ENCODE data around the gene LPCAT4.
A peak's percentile ranks its signal among the peaks of the same experiment; 100 is the strongest.

The LPCAT4 gene

DNA sequence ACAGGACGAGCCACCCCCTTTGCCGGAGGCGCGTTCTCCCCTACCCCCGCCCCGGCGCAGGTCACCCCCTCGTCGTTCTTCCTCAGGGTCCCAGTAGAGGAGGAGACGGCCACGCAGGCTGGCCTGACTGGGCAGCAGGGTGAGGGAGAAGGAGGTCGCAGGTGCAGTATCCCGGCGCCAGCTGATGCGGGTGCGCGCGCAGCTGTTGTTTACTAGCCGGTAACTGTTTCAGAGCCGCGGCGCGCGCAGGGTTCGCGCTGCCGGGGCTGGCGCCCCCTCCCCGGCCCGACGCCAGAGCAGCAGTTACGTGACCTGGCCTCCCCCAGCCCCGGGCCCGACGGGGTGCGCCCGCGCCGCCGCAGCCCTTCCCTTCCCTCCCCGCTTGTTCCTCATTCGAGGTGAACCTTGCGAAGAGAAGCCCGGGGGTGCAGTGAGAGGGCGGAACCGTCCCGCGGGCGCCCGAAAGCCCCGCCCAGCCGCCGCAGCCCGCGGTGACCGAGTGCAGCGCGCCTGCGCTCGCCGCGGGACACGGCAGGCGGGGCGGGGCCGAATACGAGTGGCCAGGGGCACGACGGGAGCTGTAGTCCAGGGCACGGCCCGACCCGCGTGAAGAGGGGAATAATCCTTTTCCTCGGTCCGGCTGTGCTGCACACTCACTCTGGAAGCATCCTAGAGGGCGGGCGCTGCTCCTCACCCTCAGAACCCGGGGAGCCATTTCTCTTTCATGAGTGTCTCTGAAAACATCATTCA, 29.3 kb downstream of the LPCAT4 start, which contains the start of gene SLC12A6:
TSS of gene SLC12A6 (minus strand) at position 225 of the 750 bp plus-strand sequence. CDS start 1,101 bp downstream, outside the sequence.
- peak within 1 kb of the TSS; percentile 83 for H3K4me3 ChIP-seq (ENCODE audit: low read depth, low read length)
- TF ChIP-seq, protein P1, sequence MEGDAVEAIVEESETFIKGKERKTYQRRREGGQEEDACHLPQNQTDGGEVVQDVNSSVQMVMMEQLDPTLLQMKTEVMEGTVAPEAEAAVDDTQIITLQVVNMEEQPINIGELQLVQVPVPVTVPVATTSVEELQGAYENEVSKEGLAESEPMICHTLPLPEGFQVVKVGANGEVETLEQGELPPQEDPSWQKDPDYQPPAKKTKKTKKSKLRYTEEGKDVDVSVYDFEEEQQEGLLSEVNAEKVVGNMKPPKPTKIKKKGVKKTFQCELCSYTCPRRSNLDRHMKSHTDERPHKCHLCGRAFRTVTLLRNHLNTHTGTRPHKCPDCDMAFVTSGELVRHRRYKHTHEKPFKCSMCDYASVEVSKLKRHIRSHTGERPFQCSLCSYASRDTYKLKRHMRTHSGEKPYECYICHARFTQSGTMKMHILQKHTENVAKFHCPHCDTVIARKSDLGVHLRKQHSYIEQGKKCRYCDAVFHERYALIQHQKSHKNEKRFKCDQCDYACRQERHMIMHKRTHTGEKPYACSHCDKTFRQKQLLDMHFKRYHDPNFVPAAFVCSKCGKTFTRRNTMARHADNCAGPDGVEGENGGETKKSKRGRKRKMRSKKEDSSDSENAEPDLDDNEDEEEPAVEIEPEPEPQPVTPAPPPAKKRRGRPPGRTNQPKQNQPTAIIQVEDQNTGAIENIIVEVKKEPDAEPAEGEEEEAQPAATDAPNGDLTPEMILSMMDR (IDR thresholded peaks at IDR 0.05; ENCODE audit: borderline replicate concordance, insufficient read depth, low read depth, low read length) = no peak

DNA sequence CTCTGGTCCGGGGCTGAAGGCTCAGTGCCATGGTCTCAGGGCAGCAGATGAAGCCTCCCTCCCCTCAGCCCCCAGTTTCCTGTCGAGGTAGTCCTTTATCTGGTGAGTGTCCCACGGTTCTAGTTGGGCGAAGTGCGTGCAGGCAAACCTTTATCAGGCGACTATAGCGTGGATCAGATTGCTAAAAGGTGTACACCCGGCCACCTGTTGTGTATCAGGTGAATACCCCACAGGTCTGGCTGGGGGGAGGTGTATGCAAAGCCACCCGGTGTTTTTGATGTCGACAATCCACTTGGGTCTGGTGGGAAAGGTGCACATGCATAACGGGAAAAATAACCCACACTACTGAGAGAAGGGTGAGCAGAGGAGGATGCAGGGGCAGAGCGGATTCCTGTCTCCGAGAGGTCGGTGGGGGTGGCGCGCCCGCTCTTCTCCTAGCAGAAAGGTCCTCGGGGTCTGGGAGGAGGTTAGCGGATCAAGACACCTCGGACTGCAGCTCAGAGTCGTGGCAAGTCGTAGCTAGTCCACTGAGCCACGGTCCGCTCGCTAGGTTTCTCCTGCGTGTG, 29.9 kb downstream of the LPCAT4 start:
- H3K4me3 ChIP-seq (ENCODE audit: low read depth, low read length) = peak overlapping the region; percentile 83
- TF ChIP-seq, protein P1 (IDR thresholded peaks at IDR 0.05; ENCODE audit: borderline replicate concordance, insufficient read depth, low read depth, low read length) = no peak

DNA sequence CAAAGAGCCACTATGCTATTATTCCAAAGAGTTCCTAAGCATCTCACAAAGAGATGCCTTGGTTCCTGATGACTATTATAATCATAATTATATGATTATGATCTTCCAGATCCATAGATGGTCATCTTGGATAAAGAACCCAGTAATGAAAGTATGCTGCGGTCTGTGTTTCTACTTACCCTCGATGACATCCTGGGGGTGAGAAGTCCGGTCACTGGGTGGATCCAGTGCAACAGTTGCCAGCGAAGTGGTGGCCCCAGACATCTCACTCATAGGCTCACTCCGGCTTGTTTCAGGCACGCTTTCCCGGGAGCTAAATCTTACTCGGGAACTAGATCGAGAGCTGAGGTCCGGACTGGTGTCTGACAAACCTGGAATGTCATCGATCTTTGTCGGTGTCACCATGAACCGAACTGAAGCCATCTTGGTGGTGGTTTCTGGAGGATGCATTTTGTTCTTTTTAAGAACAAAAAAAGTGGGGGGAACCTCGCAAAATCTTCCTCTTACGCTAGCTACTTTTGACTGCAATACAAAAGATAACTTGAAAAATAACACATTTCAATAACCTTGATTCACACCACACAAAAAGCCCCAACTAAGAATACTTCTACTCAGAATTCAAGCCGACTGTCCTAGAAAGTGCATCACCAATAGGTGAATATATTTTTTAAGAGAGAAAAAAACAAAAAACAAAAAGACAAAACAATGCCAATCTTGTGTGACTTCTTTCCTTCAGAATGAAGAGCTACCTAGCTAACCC, 30.6 kb downstream of the LPCAT4 start:
- H3K4me3 ChIP-seq (ENCODE audit: low read depth, low read length) = peak overlapping the region; percentile 83
- TF ChIP-seq, protein P1 (IDR thresholded peaks at IDR 0.05; ENCODE audit: borderline replicate concordance, insufficient read depth, low read depth, low read length) = no peak

DNA sequence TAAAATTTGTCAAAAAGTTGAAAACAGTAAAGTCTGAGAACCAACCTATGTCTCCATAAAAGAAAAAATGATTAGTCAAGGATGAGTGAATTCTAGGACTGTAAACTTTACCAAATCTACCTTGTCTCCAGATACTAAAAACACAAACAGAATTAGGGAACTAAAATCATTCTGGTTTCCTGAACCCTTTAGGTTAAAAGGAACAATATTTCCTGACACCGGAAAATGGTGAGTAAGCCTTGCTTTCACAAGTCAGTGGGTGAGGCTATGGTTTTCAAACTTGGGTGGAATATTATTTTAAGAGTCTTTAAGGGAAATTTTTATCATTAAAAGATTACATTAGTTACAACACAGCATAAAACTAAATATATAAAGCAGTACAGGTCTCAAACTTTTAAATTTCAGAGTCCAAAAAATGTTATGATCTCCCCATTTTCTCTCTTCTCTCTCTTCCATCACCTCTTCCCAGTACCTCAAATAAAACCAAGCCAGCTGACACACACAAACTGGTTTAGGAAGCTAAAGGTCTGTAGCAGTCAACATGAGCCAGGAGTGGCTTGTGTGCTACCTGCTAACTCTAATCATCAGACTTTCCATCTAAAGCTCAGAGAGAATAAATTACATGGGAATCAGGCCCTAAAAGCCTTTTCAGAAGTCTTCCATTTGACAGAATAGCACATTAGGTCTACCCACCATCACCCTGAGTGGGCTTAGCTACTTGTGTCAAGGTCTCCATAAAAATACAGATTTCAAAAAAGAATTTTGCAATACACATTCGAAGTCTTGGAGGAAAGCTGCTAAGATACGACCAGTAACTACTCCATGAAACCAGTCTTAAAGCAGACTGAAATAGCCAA, 31.6 kb downstream of the LPCAT4 start:
- TF ChIP-seq, protein P1 (IDR thresholded peaks at IDR 0.05; ENCODE audit: borderline replicate concordance, insufficient read depth, low read depth, low read length) = no peak
- H3K4me3 ChIP-seq (ENCODE audit: low read depth, low read length) = peak overlapping the region; percentile 57

DNA sequence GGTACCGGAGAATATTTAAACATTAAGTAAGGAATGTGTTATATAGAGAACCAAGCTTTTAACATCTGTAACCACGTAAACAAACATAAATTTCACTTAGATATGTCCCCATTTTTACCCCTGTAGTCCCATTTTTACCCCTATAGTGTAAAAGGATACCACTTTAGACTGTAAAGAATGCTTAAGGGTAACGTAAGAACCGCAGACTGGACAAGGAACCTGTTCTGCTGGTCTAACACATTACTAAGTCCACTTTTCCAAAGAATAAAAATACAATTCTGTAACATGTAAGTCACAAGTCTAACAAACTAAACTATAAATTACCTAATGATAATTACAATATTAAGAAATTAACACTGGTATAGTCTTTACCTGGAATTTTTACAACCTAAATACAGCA, 32.3 kb downstream of the LPCAT4 start:
- TF ChIP-seq, protein P1 (IDR thresholded peaks at IDR 0.05; ENCODE audit: borderline replicate concordance, insufficient read depth, low read depth, low read length) = no peak
- H3K4me3 ChIP-seq (ENCODE audit: low read depth, low read length) = peak overlapping the region; percentile 57

DNA sequence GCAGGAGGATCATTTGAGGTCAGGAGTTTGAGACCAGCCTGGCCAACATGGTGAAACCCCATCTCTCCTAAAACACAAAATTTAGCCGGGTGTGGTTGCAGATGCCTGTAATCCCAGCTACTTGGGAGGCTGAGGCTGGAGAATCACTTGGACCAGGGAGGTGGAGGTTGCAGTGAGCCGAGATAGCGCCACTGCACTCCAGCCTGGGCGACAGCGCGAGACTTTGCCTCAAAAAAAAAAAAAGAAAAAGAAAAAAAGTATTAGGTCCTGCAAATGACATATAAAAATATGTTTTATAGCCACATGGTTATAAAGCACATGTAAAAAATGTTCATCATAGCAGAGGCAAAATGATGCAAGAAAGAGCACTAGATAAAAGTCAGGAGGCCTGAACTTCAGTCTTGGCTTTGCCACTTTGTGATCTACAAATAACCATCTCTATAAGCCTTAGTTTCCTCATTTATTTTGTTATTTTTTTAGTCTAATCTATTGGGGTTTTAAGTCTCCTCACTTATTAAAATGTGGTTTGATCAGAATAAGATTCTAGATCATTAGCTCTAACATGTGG, 34.4 kb downstream of the LPCAT4 start:
- TF ChIP-seq, protein P1 (IDR thresholded peaks at IDR 0.05; ENCODE audit: borderline replicate concordance, insufficient read depth, low read depth, low read length) = no peak
- no peak overlapping the region for H3K4me3 ChIP-seq (ENCODE audit: low read depth, low read length)
